K562 (cell line): ENCODE data around the gene ANKRD45. TPM values are rescaled to one million over a fixed set of nuclear protein-coding genes. Genes with fewer than 3 reads are reported as not detected.
A peak's percentile ranks its signal among the peaks of the same experiment; 100 is the strongest.

ENCODE experiments used
- BMI1 ChIP-seq: fragments of 150-350 bp; IDR thresholded peaks from 2 replicates; pipeline ENCODE4 v1.6.1; 2014; ENCODE audit warnings: low read length
- CBX3 ChIP-seq, 2 experiments: IDR thresholded peaks; 1 replicate in 1 of 2; 2 replicates in 1 of 2; pipeline ENCODE4 v1.6.1; 2012; ENCODE audit warnings: inconsistent platforms in 2 of 2, low read length in 2 of 2, borderline replicate concordance in 1 of 2, control low read depth in 1 of 2
- CEBPB ChIP-seq: fragments of 450-650 bp; IDR thresholded peaks from 2 replicates; pipeline ENCODE4 v1.6.1; 2016; ENCODE audit warnings: missing genetic modification characterization, missing compliant biosample characterization
- CUX1 ChIP-seq: fragments of 200-800 bp; sonication (Bioruptor generic); IDR thresholded peaks from 2 replicates; pipeline ENCODE4 v1.6.1; 2016; ENCODE audit warnings: missing genetic modification characterization, missing compliant biosample characterization
- DIDO1 ChIP-seq: fragments of 450-650 bp; IDR thresholded peaks from 2 replicates; pipeline ENCODE4 v1.6.1; 2016; ENCODE audit warnings: low read depth, missing biosample characterization, missing genetic modification characterization
- DPF2 ChIP-seq: fragments of 450-650 bp; IDR thresholded peaks from 2 replicates; pipeline ENCODE4 v1.6.1; 2016
- ESRRB ChIP-seq: fragments of 250-450 bp; sonication (Bioruptor Pico); IDR thresholded peaks from 2 replicates; pipeline ENCODE4 v1.5.0; 2020; ENCODE audit warnings: mild to moderate bottlenecking, moderate library complexity, borderline replicate concordance
- FOXA1 ChIP-seq: fragments of 450-650 bp; IDR thresholded peaks from 2 replicates; pipeline ENCODE4 v1.6.1; 2016; ENCODE audit warnings: mild to moderate bottlenecking, borderline replicate concordance
- GTF2E2 ChIP-seq: fragments of 200-800 bp; sonication (Bioruptor generic); IDR thresholded peaks from 2 replicates; pipeline ENCODE4 v1.6.1; 2016; ENCODE audit warnings: missing genetic modification characterization, missing compliant biosample characterization
- HNRNPH1 ChIP-seq: fragments of 200-400 bp; formaldehyde crosslinking; optimal IDR thresholded peaks from 2 replicates; pipeline ENCODE3; 2017; ENCODE audit warnings: low read depth, mild to moderate bottlenecking, low read length, moderate library complexity
- KLF16 ChIP-seq: IDR thresholded peaks from 2 replicates; pipeline ENCODE4 v1.6.1; 2016; ENCODE audit warnings: antibody characterized with exemption
- MEF2A ChIP-seq: IDR thresholded peaks from 2 replicates; pipeline ENCODE4 v1.6.1; 2011; ENCODE audit warnings: low read depth, mild to moderate bottlenecking, low read length, moderate library complexity; ENCODE audit not compliant: control insufficient read depth
- NFE2L1 ChIP-seq: fragments of 450-650 bp; IDR thresholded peaks from 2 replicates; pipeline ENCODE4 v1.6.1; 2016; ENCODE audit warnings: missing genetic modification characterization, low read depth, mild to moderate bottlenecking, missing compliant biosample characterization, moderate library complexity, borderline replicate concordance
- NFIC ChIP-seq: fragments of 450-650 bp; IDR thresholded peaks from 2 replicates; pipeline ENCODE4 v1.6.1; 2017; ENCODE audit warnings: mild to moderate bottlenecking, inconsistent platforms
- PYGO2 ChIP-seq: fragments of 450-650 bp; IDR thresholded peaks from 2 replicates; pipeline ENCODE4 v1.6.1; 2016; ENCODE audit warnings: mild to moderate bottlenecking, missing genetic modification characterization, moderate library complexity, missing compliant biosample characterization
- TAF15 ChIP-seq: fragments of 200-400 bp; formaldehyde crosslinking; IDR thresholded peaks from 2 replicates; pipeline ENCODE4 v1.6.1; 2017; ENCODE audit warnings: mild to moderate bottlenecking, low read depth, low read length, moderate library complexity
- TRIM24 ChIP-seq, 2 experiments: fragments of 450-650 bp; IDR thresholded peaks; 2 replicates each; pipeline ENCODE4 v1.6.1; 2016
- ZNF121 ChIP-seq: sonication (generic); formaldehyde crosslinking; conservative IDR thresholded peaks from 2 replicates; pipeline ENCODE4 v1.8.0; 2022; ENCODE audit warnings: missing genetic modification reagents
- ZNF274 ChIP-seq: IDR thresholded peaks from 2 replicates; pipeline ENCODE4 v1.6.1; 2011; ENCODE audit warnings: low read depth, mild to moderate bottlenecking, low read length, moderate library complexity, borderline replicate concordance
- ZNF445 ChIP-seq: fragments of 250-450 bp; sonication (Bioruptor Pico); IDR thresholded peaks from 2 replicates; pipeline ENCODE4 v1.4.0; 2020; ENCODE audit warnings: low read depth, mild to moderate bottlenecking, moderate library complexity
- ZNF766 ChIP-seq: fragments of 200-800 bp; sonication (Bioruptor generic); conservative IDR thresholded peaks from 2 replicates; pipeline ENCODE4 v1.6.1; 2016; ENCODE audit warnings: missing genetic modification characterization, missing compliant biosample characterization
- polyA plus RNA-seq, 8 experiments: library from polyadenylated mRNA; depleted of rRNA in 4 of 8; stranded (reverse) in 5 of 8; unstranded in 3 of 8; fragments of >200 nt; fragmentation: Nextera tagmentation in 2 of 8; fragmentation: Illumina TruSeq in 1 of 8; extraction: Ambion mirVana in 2 of 8; extraction: Trizol in 1 of 8; gene quantifications; 2 replicates each; pipeline versions ENCODE4 v1.2.1 to v1.2.3, GENCODE V29; 2011 to 2014; ENCODE audit warnings: inconsistent platforms in 1 of 8, missing spikeins in 1 of 8
- total RNA-seq, 7 experiments: library from RNA; depleted of rRNA in 6 of 7; stranded (reverse); fragments of >200 nt in 6 of 7; fragmentation: Illumina TruSeq in 2 of 7; extraction: Trizol in 2 of 7; gene quantifications; 2 replicates each; pipeline versions ENCODE4 v1.2.1 to v1.2.3, GENCODE V29; 2011 to 2021; ENCODE audit warnings: low replicate concordance in 1 of 7
- TF ChIP-seq, protein P1 (sequence below): sonication (generic); formaldehyde crosslinking; IDR thresholded peaks from 2 replicates; pipeline ENCODE4 v1.8.0; 2022; ENCODE audit warnings: mild to moderate bottlenecking, missing genetic modification reagents, borderline replicate concordance

The ANKRD45 gene
- total and polyA plus RNA-seq, 9 of the 15 experiments (the other 6 are each of a cell fraction or from before 2014, with no cell fraction given) = 0.10 to 0.30 (median 0.11) TPM; not detected in 2

- TF ChIP-seq TAF15 = no peak
- peak; percentile 98 for TF ChIP-seq DIDO1 (tag)
- 0 out of 2 replicates have a peak, but pooled peaks have one; percentile 46 for TF ChIP-seq ZNF445 (CRISPR knock-in tag)
- TF ChIP-seq BMI1 = peak; percentile 65; the same call in 1 of the 2 replicates
- TF ChIP-seq TRIM24 (IDR thresholded peaks at IDR 0.05) = peak; percentile 62 to 99; a peak in 3 of 4 replicates
- no peak for TF ChIP-seq ZNF274
- TF ChIP-seq MEF2A = no peak
- TF ChIP-seq, protein P1, sequence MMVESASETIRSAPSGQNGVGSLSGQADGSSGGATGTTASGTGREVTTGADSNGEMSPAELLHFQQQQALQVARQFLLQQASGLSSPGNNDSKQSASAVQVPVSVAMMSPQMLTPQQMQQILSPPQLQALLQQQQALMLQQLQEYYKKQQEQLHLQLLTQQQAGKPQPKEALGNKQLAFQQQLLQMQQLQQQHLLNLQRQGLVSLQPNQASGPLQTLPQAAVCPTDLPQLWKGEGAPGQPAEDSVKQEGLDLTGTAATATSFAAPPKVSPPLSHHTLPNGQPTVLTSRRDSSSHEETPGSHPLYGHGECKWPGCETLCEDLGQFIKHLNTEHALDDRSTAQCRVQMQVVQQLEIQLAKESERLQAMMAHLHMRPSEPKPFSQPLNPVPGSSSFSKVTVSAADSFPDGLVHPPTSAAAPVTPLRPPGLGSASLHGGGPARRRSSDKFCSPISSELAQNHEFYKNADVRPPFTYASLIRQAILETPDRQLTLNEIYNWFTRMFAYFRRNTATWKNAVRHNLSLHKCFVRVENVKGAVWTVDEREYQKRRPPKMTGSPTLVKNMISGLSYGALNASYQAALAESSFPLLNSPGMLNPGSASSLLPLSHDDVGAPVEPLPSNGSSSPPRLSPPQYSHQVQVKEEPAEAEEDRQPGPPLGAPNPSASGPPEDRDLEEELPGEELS (CRISPR knock-in tag) = no peak; the same call in 1 of the 2 replicates
- no peak for TF ChIP-seq KLF16
- no peak for TF ChIP-seq ZNF121 (CRISPR knock-in tag)
- TF ChIP-seq DPF2 = peak; percentile 66
- no peak for TF ChIP-seq FOXA1
- TF ChIP-seq CBX3 (IDR thresholded peaks at IDR 0.05; ENCODE audit: borderline replicate concordance in 1 of 2, low read length in 2 of 2) = peak in 1 of 2 experiments; percentile 96; a peak in 2 of 3 replicates
- TF ChIP-seq NFE2L1 (tag) = no peak
- no peak for TF ChIP-seq ESRRB
- peak; percentile 19; the same call in 1 of the 2 replicates for TF ChIP-seq PYGO2 (tag)
- TF ChIP-seq HNRNPH1 = no peak
- TF ChIP-seq CEBPB = no peak
- peak; percentile 72 for TF ChIP-seq NFIC
- TF ChIP-seq GTF2E2 (tag) = peak; percentile 97
- no peak for TF ChIP-seq CUX1 (CRISPR knock-in tag)
- TF ChIP-seq ZNF766 = peak; percentile 52; the same call in 1 of the 2 replicates
Measured at GRCh38 chr1:173714759-173715537, 45.3 kb upstream of the ANKRD45 start, which contains the start of gene KLHL20 (continued).
